Measurements from ENCODE around the gene XRCC5.
"Not testable (repeated sequence)": the region's sequence is repeated elsewhere in the genome, so short reads cannot be mapped to it uniquely, and the experiment has no call there.

XRCC5 gene

GRCh38 chr2:216194013-216194412 lies 84.9 kb downstream of the XRCC5 start:
- no peak for DNase-seq (ENCODE audit: low read depth, low spot score)

GRCh38 chr2:216194561-216194960 lies 85.4 kb downstream of the XRCC5 start:
- no peak for DNase-seq (ENCODE audit: low read depth, low spot score)

GRCh38 chr2:216195565-216196029 lies 86.4 kb downstream of the XRCC5 start:
- peak; percentile 84 for DNase-seq (ENCODE audit: low read depth, low spot score)

GRCh38 chr2:216201692-216202306 lies 92.7 kb downstream of the XRCC5 start:
- no peak for DNase-seq (ENCODE audit: low read depth, low spot score)

GRCh38 chr2:216202626-216203250 lies 93.6 kb downstream of the XRCC5 start:
- DNase-seq (ENCODE audit: low read depth, low spot score): no peak

GRCh38 chr2:216205486-216205885 lies 96.3 kb downstream of the XRCC5 start:
- DNase-seq (ENCODE audit: low read depth, low spot score): no peak

GRCh38 chr2:216206041-216206703 lies 97.0 kb downstream of the XRCC5 start:
- no peak for DNase-seq (ENCODE audit: low read depth, low spot score)

GRCh38 chr2:216206821-216207220 lies 97.7 kb downstream of the XRCC5 start:
- no peak for DNase-seq (ENCODE audit: low read depth, low spot score)

GRCh38 chr2:216208661-216209060 lies 99.5 kb downstream of the XRCC5 start:
- not testable (repeated sequence) for DNase-seq (ENCODE audit: low read depth, low spot score)

GRCh38 chr2:216210701-216211540 lies 101.8 kb downstream of the XRCC5 start:
- peak; percentile 76 for DNase-seq (ENCODE audit: low read depth, low spot score)

- no peak for DNase-seq (ENCODE audit: low read depth, low spot score)
Observed at GRCh38 chr2:216211614-216212145, 102.5 kb downstream of the XRCC5 start.

- no peak for DNase-seq (ENCODE audit: low read depth, low spot score)
Observed at GRCh38 chr2:216214768-216215167, 105.6 kb downstream of the XRCC5 start.

- peak; percentile 26 for DNase-seq (ENCODE audit: low read depth, low spot score)
Observed at GRCh38 chr2:216215658-216216390, 106.7 kb downstream of the XRCC5 start.

GRCh38 chr2:216216951-216217903 lies 108.1 kb downstream of the XRCC5 start:
- no peak for DNase-seq (ENCODE audit: low read depth, low spot score)

GRCh38 chr2:216217904-216218260 lies 108.7 kb downstream of the XRCC5 start:
- DNase-seq (ENCODE audit: low read depth, low spot score): no peak

- no peak for DNase-seq (ENCODE audit: low read depth, low spot score)
Observed at GRCh38 chr2:216219861-216220260, 110.7 kb downstream of the XRCC5 start.

- DNase-seq (ENCODE audit: low read depth, low spot score): no peak
Observed at GRCh38 chr2:216220976-216221375, 111.8 kb downstream of the XRCC5 start.

- DNase-seq (ENCODE audit: low read depth, low spot score): no peak
Observed at GRCh38 chr2:216221811-216222210, 112.7 kb downstream of the XRCC5 start.

- DNase-seq (ENCODE audit: low read depth, low spot score): peak; percentile 46
Observed at GRCh38 chr2:216222650-216223352, 113.7 kb downstream of the XRCC5 start.
